CD4-positive, alpha-beta T cell treated with Interleukin-4 for 1 hour (primary cell): ENCODE results near the gene LRRC46.
A peak's percentile ranks its signal among the peaks of the same experiment; 100 is the strongest.

ENCODE experiments used
- DNase-seq, 2 donors: peaks; one replicate each; pipeline ENCODE4 v3.0.0-alpha.2; 2020 to 2022

The LRRC46 gene, protein sequence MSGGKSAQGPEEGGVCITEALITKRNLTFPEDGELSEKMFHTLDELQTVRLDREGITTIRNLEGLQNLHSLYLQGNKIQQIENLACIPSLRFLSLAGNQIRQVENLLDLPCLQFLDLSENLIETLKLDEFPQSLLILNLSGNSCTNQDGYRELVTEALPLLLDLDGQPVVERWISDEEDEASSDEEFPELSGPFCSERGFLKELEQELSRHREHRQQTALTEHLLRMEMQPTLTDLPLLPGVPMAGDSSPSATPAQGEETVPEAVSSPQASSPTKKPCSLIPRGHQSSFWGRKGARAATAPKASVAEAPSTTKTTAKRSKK

DNA sequence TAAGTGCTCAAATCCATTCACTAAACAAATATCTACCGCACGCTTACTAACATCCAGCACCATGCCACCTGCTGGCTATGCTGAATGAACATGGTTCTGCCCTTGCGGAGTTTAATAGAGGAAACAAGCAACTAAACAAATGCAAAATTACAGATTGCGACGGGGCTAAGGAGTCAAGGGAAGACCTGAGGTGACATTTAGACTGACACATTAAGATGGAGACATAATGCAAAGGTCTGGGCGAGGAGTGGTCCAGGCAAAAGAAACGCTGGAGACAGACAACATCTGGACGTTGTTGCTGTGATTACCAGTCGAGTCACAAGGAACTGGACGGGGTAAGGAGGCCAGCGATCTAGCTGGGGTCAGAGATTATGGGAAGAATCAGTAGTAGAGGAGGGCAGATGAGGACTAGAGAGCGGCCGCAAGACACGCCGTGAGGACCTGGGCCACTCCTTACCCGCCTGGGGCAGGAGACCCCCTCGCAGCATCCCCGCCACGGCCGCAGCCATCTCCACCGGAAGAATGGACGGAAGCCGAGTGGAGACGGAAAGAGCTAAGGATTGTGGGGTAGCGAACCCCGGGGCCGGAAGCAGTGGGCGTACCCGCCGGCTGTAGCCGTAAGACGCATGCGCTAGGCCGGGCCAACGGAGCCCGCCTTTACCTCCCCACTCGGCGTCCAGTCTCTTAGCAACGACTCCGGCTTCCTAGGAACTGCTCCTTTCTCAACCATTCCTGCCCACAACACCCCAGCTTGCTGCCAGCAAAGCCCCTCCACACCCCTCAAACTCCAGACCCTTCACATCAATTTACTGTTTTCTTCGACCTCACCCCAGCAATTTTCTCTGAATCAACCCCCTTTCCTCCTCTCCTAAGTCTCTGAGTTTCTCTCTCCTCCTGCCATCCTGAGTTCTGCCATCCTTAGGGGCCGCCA lies at the start of gene LRRC46, which contains the start of gene MRPL10:
TSS of gene LRRC46 (plus strand) at position 668 of the 931 bp plus-strand sequence. CDS start 320 bp downstream, outside the sequence.
TSS of gene MRPL10 (minus strand) at position 539 of the 931 bp plus-strand sequence. CDS start at position 509, 30 bp downstream.
- DNase-seq: peak; percentile 94 to 95

DNA sequence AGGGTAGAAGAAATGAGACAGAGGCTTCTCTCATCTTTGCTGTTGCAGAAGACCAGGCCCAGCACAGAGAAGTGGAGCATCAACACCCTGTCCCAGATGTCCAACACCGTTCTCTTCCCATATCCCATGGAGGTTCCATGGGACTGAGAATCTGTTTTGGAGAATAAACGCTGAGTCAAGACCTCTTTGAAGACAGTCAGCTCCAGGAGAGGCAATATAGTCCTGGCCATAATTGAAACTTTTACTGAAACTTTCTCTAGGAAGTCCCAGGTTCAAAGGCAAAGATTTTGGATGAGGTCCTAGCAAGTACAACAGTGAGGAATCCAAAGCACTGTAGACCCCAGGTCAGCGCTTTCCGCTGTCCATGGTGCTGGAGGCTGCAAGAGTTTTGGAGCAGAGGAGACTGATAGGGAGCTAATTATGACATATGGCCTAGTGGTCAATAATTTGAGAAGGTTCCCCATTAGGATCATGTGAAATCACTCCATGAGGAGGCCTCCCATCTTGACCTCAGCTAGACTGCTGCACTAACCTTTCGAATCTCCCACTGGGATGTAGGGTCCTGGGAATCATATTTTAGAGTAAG lies 45.8 kb upstream of the LRRC46 start:
- DNase-seq: peak in 1 of 2 donors; percentile 8

DNA sequence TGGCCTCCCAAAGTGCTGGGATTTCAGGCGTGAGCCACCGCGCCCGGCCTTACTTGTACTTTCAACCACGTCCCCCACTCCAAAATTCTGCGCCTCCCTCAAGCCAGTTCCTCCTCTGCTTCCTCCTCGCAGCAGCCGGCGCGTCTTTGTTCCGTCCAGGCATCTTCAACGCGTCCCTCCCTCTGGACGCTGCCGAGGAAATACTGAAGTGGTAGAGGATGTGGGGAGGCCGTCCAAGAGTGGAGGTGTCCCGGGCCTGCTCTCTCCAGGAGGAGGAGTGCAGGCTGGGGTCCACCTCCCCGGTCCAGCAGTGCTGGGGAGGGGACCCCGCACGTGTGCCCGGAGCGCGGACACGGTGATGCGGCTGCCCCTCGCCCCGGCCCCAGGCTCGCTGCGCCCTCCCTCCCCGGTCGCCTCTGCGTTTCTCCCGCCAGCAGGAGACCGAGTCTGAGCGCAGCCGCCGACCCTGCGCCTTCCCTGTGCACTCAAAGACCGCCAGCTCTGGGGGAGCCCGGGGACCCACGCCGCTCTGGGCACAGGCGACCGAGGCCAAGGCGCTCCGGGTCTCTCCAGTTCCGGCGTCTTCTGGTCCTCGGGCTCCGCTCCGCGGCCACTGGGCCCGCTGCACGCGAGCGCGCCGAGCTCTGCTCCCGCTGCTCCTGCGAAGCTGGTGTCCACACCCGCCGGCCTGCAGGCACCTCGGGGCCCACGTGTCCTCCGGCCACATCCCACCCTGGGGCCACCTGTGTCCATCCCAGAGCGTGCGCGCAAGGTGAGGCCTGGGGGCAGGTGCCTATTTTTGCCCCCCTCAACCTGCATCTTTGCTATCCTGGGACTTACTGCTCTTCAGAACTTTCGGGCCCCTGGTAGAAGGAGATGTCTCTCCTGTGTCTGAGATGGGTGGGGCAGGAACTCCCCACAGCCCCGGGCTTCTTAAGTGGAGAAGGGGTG lies 41.6 kb upstream of the LRRC46 start:
- peak; percentile 49 to 61 for DNase-seq

DNA sequence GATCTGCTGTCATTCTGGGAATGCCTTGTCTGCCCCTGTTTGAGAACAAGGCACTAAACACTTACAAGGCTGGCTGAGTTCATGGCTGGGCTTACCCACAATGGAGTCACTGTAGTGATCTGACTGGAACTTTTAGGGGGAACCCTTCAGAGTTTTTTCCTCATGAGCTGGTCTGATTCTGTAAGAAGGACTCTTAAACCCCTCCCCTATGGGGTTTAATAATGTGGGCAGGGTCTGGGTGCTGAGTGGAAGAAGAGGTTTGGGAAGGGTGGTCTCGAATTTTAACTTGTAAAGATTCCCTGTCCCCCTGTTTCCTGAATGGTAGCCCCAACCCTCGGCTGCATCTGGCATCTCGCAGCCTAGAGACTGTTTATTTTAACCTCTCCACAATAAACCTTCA lies 40.4 kb upstream of the LRRC46 start:
- no peak for DNase-seq

DNA sequence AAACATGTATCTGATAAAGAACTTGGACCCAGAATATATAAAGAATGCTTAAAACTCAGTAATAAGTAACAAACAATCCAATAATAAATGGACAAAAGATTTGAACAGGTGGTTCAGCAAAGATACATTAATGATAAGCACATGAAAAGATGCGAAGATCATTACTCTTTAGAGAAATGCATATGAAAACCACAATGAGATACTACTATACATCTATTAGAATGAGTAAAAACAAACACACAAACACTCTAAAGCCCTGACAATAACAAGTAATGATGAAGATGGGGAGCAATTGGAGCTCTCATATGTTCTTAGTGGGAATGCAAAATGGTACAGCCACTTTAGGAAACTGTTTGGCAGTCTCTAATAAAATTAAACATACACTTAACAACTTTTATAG lies 39.0 kb upstream of the LRRC46 start:
- no peak for DNase-seq

DNA sequence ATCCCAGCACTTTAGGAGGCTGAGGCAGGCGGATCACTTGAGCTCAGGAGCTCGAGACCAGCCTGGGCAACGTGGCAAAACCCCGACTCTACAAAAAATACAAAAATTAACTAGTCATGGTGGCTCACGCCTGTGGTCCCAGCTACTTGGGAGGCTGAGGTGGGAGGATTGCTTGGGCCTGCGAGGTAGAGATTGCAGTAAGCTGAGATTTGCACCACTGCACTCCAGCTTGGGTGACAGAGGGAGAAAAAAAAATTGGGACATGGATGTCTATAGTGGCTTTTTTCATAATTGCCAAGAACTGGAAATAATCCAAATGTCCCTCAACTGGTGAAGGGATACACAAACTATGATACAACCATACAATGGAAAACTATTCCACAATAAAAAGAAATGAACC lies 38.5 kb upstream of the LRRC46 start:
- no peak for DNase-seq

DNA sequence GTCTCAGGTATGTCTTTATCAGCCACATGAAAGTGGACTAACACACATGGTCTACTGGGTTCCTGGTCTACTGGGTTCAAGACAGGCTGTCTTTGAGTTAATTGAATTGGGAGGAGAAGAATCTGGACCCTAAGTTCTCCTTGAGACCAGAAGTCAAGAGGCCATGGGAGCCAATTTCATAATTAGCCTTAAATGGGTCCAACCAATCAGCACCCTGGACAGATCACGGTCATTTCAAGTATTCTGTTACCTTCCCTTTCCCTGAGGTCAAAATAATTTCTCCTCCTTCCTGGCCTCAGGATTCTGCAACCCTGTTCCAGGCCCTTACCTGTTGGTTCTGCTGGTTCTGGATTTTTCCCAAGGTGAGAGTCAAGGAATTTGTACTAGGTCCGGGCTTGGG lies 33.7 kb upstream of the LRRC46 start:
- no peak for DNase-seq

DNA sequence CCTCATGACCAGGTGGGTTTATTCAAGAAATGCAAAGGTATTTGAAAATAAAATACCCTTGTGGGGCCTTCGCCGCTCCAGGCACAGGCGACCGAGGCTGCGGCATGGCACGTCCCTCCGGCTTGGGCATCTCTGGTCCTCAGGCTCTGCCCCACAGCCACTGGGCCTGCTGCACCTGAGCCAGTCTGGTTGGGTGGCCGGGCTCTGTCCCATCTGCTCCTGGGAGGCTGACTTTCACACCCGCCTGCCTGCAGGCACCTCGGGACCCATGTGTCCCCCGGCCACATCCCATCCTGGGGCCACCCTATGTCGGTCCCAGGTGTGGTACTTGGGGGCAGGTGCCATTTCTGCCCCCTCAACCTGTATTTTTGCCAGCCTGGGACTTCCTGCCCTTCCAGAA lies 30.8 kb upstream of the LRRC46 start:
- no peak for DNase-seq

DNA sequence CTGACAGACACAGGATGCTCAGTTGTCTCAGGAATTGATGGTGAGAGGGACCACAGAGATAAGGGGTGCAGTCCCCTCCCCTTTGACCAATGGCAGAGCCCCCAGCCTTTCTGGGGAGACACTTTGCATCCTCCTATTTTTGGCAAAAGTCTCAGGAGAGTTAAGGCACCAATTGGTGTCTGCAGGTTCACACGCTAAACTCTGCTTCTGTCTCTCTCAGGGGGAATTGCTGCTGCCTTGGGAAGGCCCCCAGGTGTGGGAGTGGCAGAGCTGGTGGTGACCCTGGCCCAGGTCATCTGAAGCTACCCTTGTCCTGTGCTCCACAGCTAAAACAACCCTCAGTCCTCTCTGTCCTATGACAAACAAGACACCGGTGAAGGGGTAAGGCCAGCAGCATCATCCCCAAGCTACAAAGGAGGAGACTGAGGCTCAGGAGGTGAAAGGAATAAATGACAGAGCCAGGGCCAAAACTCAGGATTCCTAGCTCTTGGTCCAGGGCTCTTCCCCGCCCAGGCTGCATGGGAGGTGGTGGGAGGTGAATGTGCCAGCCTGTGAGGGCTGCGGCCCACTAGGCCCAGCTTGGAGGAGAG lies 30.2 kb upstream of the LRRC46 start:
- DNase-seq: no peak

DNA sequence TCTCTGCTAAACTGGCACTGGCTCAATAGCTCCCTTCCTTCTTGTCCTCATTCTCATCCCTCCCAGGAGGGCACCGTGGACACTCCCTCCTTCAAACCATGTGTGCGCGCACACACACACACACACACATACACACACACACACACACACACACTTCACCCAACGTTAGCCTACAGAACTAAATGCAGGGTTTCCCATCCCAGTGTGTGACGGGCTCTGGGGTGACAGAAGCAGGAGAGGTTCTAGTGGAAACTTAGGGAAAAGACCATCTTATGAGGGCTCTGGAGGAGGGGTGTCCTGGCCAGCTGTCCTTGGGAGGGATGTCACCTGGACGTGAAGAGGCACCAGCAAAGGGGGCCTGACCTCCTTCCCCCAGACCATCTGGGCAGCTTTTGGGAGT lies 29.6 kb upstream of the LRRC46 start:
- DNase-seq: no peak

DNA sequence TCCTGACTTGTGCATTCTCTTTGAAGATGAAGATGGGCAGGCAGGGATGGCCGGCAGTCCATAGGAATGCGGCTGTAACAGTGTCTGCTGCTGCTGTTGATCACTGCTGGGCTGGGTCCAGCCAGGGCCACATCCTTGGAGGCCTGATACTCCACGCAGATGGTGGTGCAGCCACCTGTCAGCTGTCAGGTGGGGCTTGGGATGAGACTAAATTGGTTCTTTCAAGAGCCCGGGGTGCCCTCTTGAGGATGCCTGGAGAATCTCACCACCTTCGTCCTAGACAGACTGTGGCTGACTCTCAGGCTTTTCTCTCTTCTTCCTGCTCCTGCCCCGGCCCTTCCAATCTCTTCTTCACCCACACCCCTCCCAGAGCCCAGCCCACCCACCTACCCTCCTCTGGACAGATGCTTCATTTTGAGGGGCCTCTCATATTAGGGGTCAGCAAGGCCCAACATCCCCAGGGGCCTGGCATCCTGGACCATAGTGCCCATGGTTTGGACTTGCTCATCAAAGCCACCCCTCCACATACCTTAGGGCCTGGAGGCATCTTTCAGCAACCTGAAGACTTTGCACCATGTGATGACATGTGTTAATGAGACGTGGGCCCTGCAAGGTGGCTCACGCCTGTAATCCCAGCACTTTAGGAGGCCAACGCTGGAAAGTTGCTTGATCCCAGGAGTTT lies 29.0 kb upstream of the LRRC46 start:
- DNase-seq: peak; percentile 60 to 70

DNA sequence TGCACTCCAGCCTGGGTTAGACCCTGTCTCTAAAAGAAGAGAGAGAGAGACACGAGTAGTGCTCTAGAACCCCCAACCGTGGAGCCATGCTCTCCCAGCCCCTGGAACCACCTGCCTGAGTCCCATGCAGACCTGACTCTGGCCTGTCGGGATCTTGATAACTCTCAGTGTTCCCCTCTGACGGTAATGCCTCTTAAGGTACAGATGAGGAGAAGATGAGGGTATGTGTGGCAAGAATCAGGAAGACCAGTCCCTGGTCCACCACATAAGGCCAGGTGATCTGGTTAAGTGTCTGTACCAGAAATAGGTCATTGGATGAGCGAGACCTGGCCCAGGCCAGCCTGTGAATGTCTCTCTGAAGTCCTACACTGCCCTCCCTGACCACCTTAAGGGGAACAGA lies 28.3 kb upstream of the LRRC46 start:
- no peak for DNase-seq

DNA sequence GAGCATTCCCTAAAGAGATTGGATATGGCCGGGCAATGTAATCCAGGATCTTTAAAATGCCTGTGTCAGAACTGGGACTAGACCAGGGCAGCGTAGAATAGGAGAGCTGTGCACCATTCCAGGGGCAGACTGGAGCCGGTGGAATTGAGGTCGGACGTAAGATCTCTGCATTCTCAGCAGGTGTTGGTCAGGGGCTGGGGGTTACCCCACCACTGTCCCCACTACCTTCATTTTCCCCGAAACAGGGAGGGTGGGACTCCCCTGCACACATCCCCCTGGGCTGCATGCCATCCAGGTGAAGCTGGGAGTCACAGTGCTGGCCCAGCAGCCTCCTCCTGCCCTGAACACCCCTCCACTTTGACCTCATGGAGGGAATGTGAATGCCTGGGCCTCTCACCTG lies 27.7 kb upstream of the LRRC46 start:
- DNase-seq: no peak

DNA sequence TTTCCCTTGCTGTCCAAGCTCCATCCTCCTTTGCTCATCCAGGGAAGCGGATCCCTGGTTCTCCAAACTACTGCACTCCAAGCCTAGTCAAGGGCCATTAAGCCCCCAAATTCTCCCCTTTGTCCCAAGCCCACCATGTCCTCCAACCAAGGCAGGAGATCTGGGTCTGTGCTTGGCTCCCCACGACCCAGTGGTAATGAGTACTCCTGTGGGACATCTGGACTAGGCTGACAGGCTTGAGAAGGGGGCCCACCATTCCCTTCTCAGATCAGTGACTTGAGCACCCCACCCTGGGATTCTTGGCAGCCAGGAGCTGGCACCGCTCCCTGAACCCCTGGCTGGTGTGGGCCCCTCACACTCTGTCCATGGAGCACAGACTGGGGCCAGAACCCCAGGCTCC lies 27.0 kb upstream of the LRRC46 start:
- DNase-seq: no peak

DNA sequence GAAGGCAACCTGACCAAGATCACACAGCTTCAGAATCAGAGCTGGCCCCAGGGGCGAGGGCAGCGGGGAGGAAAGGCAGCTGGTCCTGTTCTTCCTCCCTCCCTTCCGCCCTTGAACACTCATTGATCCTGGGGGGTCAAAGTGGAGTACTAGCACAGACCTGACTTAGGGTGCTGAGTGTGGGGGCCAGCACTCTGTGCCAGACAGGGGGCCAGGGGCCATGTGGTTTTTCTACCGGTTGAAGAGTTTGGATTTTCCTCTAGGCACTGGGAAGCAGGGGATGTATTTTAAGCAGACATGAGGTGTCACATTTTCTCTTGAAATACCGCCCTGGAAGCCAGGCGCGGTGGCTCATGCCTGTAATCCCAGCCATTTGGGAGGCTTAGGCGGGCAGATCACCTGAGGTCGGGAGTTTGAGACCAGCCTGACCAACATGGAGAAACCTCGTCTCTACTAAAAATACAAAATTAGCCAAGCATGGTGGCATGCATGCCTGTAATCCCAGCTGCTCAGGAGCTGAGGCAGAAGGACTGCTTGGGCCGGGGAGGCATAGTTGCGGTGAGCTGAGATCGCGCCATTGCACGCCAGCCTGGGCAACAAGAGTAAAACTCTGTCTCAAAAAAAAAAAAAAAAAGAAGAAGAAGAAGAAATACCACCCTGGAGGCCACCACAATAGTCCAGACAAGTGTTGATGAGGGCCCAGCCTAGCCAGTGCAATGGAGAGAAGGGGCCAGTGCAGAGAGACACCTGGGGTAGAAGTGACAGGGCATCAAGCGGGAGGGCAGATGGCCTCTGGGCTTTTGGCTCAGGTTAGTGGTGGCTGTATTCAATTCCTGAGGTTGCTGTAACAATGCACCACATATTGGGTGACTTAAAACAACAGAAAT lies 25.2 kb upstream of the LRRC46 start:
- peak in 1 of 2 donors; percentile 2 for DNase-seq

DNA sequence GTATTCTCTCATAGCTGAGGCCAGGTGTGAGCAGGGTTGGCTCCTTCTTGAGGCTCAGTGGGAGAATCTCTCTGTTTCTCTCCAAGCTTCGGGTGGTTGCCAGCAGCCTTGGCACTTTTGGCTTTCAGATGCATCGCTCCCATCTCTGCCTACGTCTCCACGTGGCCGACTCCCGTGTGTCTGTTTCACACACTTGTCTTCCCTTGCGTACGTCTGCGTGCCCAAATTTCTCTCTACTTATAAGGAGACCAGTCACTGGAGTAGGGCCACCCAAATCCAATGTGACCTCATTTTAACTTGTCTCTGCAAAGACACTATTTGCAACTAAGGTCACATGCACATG lies 24.6 kb upstream of the LRRC46 start:
- peak in 1 of 2 donors; percentile 9 for DNase-seq

DNA sequence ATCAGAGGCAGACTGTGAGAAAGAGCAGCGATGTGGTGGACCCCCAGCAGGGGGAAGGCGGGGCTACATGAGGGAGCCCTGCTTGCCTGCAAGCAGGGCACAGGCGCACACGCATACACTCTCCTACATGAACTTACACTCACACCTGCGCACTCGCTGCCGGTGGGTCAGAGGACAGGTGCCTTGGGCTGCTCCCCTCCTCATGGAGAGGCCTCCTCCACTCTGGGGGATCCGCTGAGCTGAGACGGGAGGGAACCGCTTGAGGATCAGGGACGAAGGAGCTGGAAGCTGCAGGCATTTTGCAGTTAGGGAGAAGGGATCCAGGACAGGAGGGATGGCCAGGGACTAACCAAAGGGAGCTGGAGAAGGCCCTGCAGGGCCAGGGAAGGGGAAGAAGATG lies 24.0 kb upstream of the LRRC46 start:
- no peak for DNase-seq

DNA sequence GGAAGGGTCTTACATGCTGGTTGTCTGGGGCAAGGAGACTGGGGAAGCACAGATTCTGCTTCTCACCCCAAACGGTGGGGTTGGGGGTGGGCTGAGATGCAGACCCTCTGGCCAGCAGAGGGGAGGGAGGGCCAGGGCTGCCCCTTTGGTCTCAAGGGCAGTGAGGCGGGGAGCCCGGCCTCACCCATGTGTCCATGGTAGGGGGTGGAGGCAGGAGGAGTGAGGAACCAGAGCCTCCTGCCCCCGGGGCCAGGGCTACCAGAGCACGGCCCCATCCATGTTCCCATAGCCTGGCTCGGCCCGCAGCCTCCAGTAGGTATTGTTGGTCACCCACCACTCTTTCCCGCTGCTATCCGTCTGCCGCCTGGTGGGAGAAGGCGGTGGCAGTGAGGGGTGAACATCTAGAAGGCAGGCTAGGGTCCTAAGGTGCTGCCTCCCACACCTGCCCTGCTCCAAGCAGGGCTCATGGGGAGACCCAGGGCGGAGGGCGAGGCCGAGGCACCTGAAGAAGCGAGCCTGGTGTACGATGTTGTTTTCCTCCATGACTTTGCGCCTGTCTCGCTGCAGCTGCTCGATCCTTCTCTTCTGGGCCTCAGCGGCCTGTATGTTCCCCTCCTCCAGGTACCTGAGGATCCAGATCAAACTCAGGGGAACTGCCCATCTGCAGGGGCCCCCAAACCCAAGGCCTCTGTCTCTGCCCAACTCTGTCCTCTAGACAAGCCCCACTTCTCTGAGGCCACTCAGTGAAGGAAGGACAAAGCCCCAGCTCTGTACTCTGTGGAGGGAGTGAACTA lies 23.2 kb upstream of the LRRC46 start:
- DNase-seq: no peak

DNA sequence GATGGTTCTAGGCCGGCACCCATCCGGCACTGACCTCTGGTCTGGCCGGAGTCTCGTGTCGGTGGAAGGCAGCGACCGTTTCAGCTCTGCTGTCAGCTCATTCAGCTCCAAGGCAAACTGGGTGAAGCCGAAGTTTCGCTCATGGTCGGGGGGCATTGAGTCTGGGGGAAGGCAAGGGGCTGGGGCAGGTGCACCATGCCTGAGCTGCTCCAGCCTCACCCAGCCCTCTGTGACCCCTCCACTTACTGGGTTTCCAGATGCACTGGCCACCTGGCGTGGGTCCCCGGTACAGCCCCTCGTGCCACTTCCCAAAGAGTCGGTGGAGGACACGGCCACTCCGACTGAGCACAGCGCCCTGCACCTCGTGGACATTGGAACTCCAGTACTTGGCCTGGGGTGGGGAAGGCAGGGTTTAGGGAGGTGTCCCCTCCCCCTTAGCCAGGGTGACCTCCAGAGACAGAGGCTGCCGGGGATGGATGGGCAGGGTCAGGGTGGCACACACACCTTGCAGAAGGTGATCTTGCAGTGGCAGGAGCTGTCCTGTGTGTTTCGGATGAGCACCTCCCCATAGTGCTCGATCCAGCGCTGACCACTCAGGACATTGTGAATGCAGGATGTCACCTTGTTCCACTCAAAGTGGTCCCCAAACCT lies 22.5 kb upstream of the LRRC46 start:
- DNase-seq: no peak
